ENCODE results near the gene BABAM2.
"Not testable (repeated sequence)": the region's sequence is repeated elsewhere in the genome, so short reads cannot be mapped to it uniquely, and the experiment has no call there.

BABAM2 gene

DNA sequence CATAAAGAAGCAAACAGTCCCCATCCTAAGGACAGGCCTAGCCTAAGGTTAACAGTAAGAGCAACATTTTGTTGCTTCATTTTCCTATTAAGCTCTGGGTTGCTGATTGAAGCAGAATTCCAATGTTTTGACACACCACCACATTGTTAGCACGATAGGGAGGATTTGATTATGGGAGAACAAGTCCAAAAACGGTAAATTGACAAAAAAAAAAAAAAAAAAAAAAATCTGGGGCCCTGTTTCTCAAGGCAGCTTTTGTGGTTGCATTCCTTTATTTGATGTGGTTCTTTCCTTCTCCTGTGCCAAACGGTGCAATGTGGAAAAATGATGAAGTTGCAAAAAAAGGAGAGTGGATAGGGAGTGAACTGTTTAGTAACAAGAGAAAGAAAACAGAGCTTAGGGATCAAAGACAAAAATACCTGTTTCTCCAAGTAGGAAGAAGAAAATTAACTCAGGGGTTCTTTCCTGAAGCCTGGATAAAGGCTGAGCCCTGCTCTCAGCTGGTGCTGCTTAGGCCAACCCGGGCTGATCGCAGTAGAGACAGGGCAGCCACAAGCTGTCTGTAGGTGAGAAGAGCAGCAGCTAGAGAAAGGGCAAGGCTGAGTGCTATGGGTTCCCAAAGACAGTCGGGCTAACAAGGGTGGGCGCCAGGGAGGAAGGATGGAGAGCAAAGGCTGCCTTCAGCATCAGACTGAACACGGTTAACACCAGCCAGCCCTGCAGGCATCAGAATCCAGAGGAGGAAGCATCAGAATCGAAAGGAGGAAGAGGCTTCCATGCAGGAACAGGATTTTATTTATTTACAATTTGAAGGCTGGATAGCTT, 334.3 kb downstream of the BABAM2 start:
- DNase-seq, result no peak

DNA sequence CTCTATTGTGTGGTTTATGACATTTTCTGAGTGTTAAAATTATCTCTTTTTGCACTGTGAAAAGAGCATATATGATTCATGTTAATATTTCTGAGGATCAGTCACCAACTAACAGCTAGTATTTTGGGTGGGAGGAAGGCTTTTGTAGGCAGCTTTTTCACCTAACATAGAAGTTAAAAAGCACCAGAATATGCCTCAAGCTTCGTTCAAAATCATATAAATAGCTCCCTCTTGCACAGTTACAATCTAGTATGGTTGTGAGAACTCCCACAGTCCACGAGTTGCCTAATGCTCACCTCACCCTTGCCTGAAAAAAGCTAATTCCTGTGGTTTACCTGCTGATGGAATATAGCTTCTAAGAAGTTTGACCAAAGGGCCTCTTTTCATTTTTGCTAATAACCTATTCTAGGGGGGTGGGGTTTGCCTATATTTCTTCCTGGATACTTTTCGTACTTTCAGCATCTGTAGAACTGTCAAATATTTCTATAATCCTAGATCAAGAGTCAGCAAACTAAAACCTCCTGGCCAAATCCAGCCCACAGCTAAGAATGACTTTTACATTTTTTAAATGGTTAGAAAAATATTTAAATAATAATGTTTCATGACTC, 335.0 kb downstream of the BABAM2 start:
- DNase-seq, result no peak

DNA sequence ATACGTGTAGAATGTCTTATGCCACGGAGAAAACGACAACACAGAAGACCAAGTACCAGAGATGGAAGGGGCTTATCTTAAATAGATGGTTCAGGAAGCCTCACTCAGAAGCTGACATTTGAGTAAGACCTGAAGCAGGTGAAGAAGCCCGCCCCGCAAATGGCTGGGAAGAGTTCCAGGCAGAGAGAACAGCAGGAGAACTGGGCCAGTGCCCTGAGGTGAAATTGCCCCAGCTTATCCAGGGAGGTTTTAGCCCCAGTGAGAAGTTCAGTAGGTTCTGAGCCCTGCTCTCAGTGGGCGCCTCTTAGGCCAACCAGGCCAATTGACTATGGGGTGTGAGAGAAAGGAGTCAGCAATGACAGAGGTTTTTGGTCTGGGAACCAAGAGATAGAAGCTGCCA, 336.0 kb downstream of the BABAM2 start:
- no peak for DNase-seq

DNA sequence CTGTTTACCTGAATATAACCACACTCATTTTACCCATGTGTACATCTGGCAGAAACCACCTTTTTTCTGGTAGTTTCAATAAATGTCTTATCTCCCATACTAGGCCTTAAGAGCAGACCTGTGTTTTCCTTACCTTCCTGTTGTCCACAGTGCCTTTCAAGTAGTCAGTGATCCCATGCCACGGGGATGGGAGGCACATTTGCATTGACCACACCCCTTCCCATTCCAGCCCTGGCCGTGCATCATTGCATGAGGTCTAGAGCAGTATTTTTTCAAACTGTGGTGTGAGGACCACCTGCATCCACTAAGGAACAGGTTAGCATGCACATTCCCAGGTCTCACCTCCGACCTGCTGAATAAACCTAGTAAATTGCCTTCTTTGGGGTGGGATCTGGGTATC, 337.0 kb downstream of the BABAM2 start:
- no peak for DNase-seq

DNA sequence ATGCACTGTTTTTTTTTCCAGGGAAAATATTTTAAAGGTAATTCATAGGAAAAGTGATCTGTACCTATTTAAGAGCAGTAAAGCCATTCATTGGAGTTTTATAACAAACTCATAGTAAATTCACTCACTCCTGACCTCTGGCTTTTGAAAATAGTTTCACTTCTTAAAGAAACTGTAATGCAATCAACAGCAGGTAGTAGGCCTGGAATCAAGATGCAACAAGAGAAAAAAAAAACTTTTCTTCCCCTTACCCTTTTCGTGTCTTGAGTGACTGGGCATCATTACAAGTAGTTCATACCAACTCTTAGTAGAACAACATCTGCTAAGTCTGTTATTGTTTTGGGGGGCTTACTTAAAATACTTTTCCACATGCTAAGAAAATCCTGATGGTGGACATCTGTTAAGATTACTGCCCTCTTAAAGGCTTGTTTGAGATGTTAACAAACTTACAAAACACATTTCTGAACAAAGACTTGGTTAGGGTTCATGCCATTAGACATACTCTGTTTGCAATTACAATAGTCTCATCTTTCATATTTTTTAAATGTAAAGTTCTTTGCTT, 338.0 kb downstream of the BABAM2 start:
- no peak for DNase-seq

DNA sequence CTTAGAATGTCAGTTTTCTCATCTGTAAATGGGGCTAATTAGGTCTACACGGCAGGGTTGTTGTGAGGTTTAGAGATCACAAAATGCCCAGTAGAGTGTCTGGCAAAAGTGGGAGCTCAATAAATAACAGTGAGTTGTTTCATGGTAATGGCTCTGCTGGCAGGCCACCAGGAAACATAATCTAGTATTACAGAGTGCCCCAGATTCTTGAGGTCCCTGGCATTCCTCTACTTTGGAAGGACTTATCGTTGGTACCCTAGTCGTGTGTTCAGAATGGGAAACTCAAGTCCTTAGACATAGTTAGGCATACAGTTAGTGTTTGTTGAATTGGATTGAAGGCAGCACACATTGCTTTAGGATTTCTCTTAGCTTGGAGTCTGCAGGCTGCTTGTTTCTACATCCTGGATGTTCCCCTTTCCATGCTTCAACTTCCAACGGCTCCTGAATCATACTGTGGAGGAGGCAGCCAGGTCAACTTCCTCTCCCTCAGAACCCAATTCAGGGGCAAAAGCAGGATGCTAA, 340.6 kb downstream of the BABAM2 start:
- no peak for DNase-seq

DNA sequence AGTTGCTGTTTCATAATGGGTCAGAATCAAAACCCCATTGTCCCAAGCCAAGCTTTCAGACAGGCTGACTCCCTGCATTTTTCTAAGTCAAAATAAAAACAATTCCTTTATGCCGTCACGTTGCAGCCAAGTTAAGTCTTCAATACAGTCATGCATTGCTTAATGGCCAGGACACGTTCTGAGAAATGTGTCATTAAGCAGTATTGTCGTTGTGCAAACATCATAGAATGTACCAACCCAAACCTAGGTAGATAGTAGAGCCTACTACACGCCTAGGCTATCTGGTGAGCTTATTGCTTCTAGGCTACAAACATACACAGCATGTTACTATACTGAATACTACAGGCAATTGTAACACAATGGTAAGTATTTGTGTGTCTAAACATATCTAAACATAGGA, 341.8 kb downstream of the BABAM2 start:
- DNase-seq, result no peak

DNA sequence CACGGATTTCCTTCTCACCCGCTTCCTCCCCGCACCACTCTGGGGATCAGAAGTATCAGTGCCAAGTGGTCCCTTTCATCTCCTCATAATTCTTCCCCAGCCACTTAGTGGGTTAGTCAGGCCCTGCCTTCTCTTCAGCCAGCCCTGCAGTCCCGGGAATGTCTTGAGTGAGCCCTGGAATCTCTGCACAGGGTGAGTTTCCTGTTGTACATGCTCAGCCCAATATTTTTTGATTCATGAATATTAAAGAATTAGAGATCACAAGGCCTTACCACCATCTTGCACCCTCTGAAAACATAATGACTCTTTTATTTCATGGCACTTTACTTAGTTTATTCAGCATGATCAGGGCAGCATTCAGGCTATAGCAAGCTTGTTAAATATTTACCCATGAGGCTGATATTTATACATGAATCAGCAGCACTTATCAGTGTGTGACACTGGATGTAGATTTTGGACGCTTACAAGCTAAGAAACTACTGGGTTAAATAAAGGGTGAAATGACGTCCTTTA, 342.7 kb downstream of the BABAM2 start:
- DNase-seq, result no peak

DNA sequence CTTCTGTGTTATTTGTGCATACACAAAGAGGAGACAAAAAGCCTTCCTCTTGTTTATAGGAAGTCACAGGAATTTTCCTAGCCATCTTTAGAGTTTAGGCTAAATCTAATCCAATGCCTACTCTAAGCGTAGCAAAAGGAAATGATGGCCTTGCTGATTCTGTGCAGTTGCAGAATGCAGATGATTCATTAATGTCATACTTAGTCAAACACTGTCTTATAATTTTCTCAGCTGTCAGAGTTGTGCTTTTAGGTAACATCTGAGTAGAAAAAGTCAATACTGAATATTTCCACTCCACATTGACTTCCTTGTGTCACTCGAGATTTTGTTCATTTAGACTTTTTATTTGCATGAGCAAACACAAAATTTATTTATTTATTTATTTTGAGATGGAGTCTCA, 344.3 kb downstream of the BABAM2 start:
- no peak for DNase-seq

DNA sequence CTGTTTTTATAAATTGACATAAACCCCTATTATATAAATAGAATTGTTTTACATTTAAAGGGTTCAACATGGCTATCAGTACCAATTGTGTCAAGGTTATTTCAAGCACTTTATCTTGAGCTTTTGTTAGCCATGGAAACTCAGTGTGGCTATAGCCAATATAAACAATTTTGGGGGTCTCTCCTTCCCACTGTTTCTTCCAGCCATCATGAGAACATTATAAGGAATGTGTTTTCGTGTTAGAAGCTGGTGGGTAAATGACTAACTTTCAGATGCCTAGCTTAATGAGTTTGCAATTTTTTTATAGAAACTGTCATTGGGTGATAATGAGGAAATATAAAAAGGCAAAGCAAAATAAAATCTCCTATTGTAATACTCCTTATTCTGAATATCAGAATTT, 348.7 kb downstream of the BABAM2 start:
- DNase-seq, result no peak

DNA sequence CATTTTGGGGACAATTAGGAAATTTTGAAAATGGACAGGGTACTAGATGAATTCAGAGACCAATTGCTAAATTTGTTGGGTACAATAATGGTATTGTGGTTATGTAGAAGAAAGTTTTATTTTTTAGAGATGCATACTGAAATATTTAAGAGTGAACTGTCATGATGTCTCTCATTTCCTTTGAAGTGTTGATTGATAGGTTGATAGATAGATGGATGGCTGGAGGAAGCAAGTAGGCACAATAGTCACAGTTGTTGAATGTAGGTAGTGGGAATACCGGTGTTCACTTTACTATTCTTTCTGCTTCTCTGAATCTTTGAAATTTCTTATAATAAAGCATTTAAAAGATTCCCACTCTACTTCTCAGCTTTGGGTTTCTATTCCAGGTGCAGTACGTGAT, 350.4 kb downstream of the BABAM2 start:
- DNase-seq, result no peak

DNA sequence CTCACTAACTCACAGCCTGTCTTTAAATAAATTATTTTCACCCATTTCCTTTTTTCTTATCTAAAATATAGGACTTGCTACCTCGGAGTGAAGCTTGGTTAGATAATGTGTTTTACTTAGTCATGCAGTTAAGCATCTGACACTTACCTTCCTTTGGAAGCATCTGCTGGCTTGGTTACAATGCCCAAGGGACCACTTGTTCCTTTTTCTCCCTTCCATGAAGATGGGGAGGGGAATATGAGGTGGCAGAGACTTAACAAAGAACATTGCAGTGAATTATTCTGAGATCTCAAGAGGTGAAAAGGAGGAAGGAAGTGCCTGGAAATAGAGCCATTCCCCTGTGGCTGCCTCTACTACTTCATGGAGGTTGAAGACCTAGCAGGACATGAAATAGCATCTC, 356.8 kb downstream of the BABAM2 start:
- no peak for DNase-seq

DNA sequence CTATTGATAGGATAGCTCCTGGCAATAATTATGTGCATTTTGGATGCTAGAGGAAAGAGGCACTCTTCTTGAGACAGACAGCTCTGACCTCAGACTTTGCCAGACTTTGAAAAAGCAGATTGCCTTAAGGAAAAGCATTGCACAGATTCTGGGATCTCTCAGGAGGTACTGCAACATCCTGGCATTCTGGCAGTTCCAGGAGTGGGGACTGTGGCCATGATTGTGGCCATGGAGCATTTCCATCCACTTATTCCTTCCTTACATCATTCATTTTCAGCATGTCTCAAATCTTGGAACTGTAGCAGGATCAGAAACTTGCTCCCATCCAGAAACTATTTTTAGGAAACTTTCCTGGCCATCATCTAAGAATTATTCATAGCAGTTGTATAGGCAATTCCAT, 357.2 kb downstream of the BABAM2 start:
- no peak for DNase-seq

DNA sequence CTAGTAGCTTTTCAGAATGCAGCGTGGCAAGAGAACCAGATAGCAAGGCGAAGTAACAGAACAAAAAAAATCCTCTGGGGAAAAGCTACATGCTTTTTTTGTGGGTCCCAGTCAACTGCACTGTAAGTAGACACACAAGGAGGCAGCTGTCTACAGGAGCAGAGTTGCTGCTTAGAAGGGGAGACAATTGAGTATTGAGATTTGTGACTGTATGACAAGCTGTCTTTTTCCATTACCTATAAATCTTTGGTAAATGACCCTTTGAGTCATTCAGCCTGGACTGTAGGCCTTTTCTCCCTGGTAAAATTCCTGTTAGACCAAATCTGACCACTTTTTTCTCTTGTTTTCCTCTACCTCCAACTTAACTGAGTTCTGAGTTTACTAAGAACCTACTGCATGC, 358.0 kb downstream of the BABAM2 start:
- no peak for DNase-seq

DNA sequence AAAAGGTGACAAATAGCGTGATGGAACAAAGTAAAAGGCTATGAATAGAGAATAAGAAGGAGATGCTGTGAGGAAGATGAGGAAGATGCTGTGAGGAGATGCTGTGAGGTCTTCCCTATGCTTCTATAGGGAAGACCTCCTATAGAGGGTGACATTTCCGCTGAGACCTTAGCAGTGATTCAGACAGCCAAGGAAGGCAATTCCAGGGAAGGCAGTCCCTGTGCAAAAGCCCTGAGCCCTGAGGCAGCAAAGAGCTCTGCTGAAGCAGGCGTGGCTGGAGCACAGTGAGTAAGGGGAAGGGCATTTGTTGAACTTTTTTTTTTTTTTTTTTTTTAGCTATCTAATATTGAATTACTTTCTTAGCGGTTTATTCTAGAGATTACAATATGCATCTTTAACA, 359.5 kb downstream of the BABAM2 start:
- DNase-seq, result no peak

DNA sequence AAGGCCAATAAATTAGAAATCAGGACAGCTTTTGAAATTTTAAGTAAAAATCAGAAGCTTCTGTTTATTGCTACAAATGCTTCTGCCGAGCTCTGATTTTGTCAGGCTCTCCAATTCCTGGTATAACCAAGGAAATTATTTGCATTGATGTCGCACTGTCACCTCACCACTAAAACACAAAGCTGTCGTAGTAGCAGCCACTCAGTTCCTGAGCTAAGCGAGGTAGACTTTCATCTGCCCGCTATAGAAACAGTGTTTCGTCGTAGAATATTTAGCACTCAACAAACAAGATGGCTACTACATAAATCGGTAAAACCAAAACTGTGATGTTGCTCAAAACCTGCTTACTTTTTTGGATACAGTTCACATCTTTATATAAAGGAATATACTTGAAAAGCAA, 360.8 kb downstream of the BABAM2 start:
- DNase-seq, result no peak

DNA sequence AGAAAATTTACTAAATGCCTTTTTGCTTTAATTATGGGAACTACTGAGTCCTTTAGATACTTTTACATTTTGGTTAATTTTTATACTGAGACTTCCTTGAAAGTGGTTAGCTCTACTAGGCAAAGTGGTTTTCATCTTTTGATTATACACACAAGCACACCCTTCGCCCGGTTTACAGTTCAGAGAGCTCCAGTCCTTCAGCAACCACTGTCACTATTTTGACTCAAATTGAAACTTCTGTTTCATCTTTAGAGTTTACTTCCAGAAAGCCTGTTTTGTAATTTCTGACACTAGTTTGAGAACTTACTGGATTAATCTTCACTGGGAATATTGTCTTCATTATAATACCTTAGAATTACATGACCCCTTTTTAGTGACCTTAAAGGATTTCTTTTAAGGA, 361.8 kb downstream of the BABAM2 start:
- no peak for DNase-seq

DNA sequence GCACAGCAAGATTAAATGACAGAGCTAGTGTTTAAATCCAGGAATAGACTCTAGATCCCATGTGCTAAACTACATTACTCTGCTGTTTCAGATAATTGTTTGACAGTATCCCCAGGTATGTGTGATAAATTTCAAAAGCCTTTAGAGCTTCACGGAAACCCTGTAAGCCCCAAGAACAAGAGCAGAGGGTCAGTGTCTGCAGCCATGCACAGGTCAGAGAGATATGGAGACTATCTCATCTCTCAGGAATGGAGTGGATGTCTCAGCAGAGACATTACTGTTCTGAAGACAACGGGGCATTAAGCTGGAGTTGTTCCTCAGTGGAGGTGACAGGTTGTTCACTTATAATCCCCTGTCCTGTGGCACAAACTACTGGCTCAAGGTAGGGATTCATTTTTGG, 363.0 kb downstream of the BABAM2 start:
- DNase-seq, result no peak

DNA sequence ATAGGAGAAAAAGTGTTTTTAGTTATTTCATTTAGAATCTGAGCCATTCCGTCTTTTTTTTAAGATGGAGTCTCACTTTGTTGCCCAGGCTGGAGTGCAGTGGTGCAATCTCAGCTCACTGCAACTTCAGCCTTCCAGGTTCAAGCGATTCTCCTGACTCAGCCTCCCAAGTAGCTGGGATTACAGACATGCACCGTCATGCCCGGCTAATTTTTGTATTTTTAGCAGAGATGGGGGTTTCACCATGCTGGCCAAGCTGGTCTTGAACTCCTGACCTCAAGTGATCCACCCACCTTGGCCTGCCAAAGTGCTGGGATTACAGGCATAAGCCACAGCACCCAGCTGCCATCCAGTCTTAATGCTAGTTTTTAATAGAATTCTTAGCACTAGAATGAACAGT, 364.7 kb downstream of the BABAM2 start:
- not testable (repeated sequence) for DNase-seq

DNA sequence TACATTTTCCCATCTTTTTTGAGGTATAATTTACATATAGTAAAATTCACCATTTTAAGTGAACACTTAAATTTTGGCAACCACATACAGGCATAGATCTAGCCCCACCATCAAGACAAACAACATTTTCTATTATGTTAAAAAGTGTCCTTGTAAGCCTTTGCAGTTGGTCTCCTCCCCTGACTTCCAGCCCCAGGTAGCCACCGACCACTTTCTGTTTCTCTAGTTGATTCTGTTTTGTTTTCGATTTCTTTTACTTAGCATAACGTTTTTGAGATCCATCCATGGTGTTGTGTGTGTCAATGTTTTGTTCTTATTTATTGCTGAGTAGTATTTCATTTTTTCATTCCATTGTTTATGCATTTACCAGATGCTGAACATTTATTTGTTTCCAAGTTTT, 366.7 kb downstream of the BABAM2 start:
- no peak for DNase-seq

DNA sequence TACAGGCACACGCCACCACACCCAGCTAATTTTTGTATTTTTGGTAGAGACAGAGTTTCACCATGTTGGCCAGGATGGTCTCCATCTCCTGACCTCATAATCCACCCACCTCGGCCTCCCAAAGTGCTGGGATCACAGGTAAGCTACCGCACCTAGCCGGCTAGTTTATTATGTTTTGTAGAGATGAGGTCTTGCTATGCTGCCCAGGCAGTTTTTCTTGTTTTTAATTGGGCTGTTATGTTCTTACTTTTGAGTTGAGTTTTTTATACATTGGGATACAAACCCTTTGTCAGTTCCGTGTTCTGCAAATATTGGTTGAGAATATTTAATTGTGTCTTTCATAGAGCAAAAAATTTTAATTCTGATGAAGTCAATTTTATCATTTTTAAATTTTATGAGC, 368.7 kb downstream of the BABAM2 start:
- not testable (repeated sequence) for DNase-seq

DNA sequence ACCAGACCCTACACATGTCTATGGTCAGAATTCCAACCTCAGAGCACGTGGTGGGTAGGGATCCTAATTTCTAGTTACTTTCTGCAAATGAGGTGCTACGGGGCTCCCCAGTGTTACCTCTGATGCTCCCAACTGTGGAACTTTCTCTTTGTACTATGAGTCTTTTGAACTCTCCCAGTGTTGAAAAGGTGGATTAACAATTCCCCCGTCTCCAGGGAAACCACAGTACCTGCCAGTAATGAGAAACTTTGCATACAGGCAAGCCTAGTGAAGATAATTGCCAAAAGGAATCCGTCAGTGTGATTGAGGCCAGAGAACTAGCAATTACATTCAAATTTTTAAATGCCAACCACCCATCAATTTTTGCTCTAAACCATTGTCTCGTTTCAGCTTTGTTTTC, 373.2 kb downstream of the BABAM2 start:
- DNase-seq, result no peak

DNA sequence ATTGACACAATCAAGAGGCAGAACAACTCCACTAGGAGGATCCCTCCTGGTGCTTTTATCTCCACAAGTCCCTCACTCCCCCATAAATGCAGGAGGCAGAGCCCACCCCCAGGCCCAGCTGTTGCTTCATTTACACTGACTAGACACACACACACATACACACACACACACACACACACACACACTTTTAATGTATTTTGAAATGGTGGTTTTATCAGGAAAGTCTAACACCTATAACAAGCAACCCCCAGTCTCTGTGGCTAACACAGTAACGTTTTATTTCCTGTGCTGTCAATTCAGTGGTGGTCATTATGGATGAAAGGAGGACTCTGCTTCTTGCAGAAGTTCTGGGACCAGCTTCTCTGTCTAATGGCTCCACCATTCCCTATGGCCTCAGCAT, 376.8 kb downstream of the BABAM2 start:
- no peak for DNase-seq

DNA sequence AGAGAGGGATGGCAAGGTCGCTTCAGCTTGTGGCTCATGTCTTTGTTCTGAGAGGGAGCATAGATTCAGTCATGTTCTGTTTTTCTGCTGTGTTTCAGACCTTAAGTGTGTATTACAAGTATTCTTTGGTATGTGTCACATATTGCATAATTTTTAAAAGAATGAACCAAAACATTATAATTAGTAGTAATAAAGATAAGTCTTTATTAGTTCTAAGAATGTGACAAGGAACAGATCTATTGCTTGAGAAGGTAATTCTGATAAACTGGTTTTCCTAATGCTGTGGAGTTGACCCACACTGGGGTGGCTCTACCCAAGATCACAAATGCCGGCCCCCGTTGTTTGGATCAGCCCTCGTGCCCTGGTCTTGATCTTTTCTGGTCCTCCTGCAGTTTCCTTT, 377.9 kb downstream of the BABAM2 start:
- no peak for DNase-seq

Measured in stimulated activated CD4-positive, alpha-beta T cell treated with anti-CD3 and anti-CD28 coated beads, Interleukin-12 subunit alpha, Interleukin-12 subunit beta, amount 100 ng/mL, for 4 hours (primary cell).